ENCODE measurements around the gene FAM222A. TPM values are rescaled to one million over a fixed set of nuclear protein-coding genes. Genes with fewer than 3 reads are reported as not detected.

FAM222A gene
- polyA plus RNA-seq, 3 donors: 0.09 TPM; not detected in 2

- Histone ChIP-seq H3K4me3 (replicated peaks in 1 of 3; ENCODE audit: low read depth in 2 of 3, low read length in 3 of 3) (no peak overlapping the region), H3K9ac (ENCODE audit: insufficient read depth, low read length, poor library complexity, severe bottlenecking) (no peak overlapping the region), H3K27ac (ENCODE audit: low read depth in 1 of 2, low read length in 2 of 2) (no peak overlapping the region), H3K4me1 (ENCODE audit: control insufficient read depth in 1 of 2, insufficient read depth in 2 of 2, low read length in 2 of 2) (peaks cover 2 to 20% of the 10 kb centered on the region in 2 donors), H3K79me2 (ENCODE audit: insufficient read depth, low read length) (no peaks in the 10 kb centered on the region), H3K27me3 (ENCODE audit: control insufficient read depth in 2 of 2, insufficient read depth in 2 of 2, low read length in 2 of 2) (no peaks in the 10 kb centered on the region), H3K4me2 (replicated peaks; ENCODE audit: extremely low read depth, low read length, poor library complexity, severe bottlenecking) (no peak overlapping the region), H4K20me1 (ENCODE audit: insufficient read depth, low read length) (no peaks in the 10 kb centered on the region), H2AFZ (ENCODE audit: insufficient read depth, low read depth, low read length, poor library complexity, severe bottlenecking) (no peak overlapping the region), H3K9me3 (replicated peaks in 1 of 2; ENCODE audit: control insufficient read depth in 1 of 2, insufficient read depth in 1 of 2, low read length in 2 of 2) (peaks cover 18 to 25% of the 10 kb centered on the region in 2 donors), H3K36me3 (replicated peaks in 1 of 2; ENCODE audit: control insufficient read depth in 1 of 2, insufficient read depth in 2 of 2, low read length in 2 of 2) (no peaks in the 10 kb centered on the region)
- Mint-ChIP-seq H3K9me3 (peaks cover 17 to 41% (median 32%) of the 10 kb centered on the region in 7 donors), H3K27me3 (ENCODE audit: low read depth in 3 of 3) (peaks cover 3 to 8% (median 7%) of the 10 kb centered on the region in 3 donors), H3K27ac (peak overlapping the region in 3 of 7 donors; percentile 62 to 85 (median 63)), H3K4me3 (peak overlapping the region in 1 of 2 donors; percentile 49), H3K4me1 (peaks cover 22% of the 10 kb centered on the region), H3K36me3 (peaks cover 0 to 9% of the 10 kb centered on the region in 2 donors)
- TF ChIP-seq CTCF (IDR thresholded peaks at IDR 0.05): no peak
- DNase-seq: peak in 2 of 3 donors; percentile 32
- 52% methylated on average over 17 of the region's 18 CpGs for WGBS (ENCODE audit: insufficient coverage)
- intact Hi-C loops (cut with micrococcal nuclease): no loop called here
Observed at GRCh38 chr12:109760031-109760929, 46.7 kb downstream of the FAM222A start.

DNA sequence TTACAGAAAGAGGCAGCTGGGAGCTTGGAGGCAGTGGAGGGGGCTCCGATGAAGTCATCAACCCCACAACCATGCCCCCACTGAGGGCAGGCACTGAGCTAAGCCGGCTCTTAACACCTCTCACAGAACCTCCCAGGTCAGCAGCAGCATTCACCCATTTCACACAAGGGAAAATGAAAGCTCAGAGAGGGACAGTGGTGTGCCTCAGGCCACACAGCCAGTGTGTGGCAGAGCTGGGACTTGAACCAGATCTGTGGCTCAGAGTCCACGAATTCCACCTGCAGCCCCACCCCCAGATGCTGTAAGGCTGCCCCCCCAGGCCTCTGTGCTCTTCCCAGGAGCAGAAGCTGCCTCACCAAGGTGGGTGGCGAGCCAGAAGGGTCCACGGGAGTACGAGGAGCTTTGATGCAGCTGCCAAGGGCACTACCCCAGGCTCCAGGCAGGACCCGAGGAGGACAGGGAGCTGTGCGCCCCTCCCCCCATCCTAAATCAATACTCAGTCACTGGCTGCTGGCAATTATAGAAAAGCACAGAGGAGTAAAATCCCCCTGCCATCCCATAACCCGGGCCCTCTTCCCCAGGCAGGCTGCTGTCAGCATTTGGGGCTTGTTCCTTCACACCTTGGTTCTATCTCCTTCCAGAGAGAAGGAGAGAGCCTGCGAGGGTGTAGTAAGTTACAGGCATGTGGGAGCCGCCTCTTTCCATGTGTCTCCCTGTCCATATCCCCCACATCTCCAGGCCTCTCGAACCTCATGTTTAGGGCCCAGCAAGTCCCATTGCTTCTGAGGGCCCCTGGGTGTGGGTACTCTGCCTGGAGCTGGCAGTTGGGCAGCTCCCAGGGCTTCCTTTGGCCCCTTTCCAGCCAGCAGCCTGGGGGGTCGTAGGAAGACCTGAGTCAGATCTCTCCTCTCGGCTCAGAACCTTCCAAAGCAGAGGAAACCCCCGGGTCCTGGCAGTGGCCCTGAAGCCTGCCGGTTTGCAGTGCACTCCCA, 47.6 kb downstream of the FAM222A start:
- no peaks in the 10 kb centered on the region for H3K27me3 ChIP-seq (ENCODE audit: control insufficient read depth in 2 of 2, insufficient read depth in 2 of 2, low read length in 2 of 2)
- Mint-ChIP-seq H3K36me3 (peaks cover 0 to 9% of the 10 kb centered on the region in 2 donors), H3K27ac (peak overlapping the region in 2 of 7 donors; percentile 62 to 63), H3K27me3 (ENCODE audit: low read depth in 3 of 3) (peaks cover 6 to 10% (median 7%) of the 10 kb centered on the region in 3 donors), H3K4me3 (no peak overlapping the region), H3K9me3 (peaks cover 12 to 33% (median 24%) of the 10 kb centered on the region in 7 donors), H3K4me1 (peaks cover 22% of the 10 kb centered on the region)
- H3K9me3 ChIP-seq (replicated peaks in 1 of 2; ENCODE audit: control insufficient read depth in 1 of 2, insufficient read depth in 1 of 2, low read length in 2 of 2): peaks cover 17 to 22% of the 10 kb centered on the region in 2 donors
- no peaks in the 10 kb centered on the region for H3K36me3 ChIP-seq (replicated peaks in 1 of 2; ENCODE audit: control insufficient read depth in 1 of 2, insufficient read depth in 2 of 2, low read length in 2 of 2)
- no peaks in the 10 kb centered on the region for H4K20me1 ChIP-seq (ENCODE audit: insufficient read depth, low read length)
- H3K79me2 ChIP-seq (ENCODE audit: insufficient read depth, low read length): no peaks in the 10 kb centered on the region
- no peak overlapping the region for H3K9ac ChIP-seq (ENCODE audit: insufficient read depth, low read length, poor library complexity, severe bottlenecking)
- 82% methylated on average over 9 of the region's 16 CpGs for WGBS (ENCODE audit: insufficient coverage)
- no peak for TF ChIP-seq CTCF (IDR thresholded peaks at IDR 0.05)
- peaks cover 2 to 20% of the 10 kb centered on the region in 2 donors for H3K4me1 ChIP-seq (ENCODE audit: control insufficient read depth in 1 of 2, insufficient read depth in 2 of 2, low read length in 2 of 2)
- no peak overlapping the region for H3K4me2 ChIP-seq (replicated peaks; ENCODE audit: extremely low read depth, low read length, poor library complexity, severe bottlenecking)
- intact Hi-C loops (cut with micrococcal nuclease): no loop called here
- DNase-seq: no peak
- H3K27ac ChIP-seq (ENCODE audit: low read depth in 1 of 2, low read length in 2 of 2): no peak overlapping the region
- no peak overlapping the region for H2AFZ ChIP-seq (ENCODE audit: insufficient read depth, low read depth, low read length, poor library complexity, severe bottlenecking)
- no peak overlapping the region for H3K4me3 ChIP-seq (replicated peaks in 1 of 3; ENCODE audit: low read depth in 2 of 3, low read length in 3 of 3)
